NCI-H446 treated with DMSO at 0.1 percent for 48 hours (cell line): Measurements from ENCODE around the gene FOXL3.
"Not testable (repeated sequence)": the region's sequence is repeated elsewhere in the genome, so short reads cannot be mapped to it uniquely, and the experiment has no call there.

ENCODE experiments used
- DNase-seq: peaks from one replicate; lab custom pipeline; 2025; lab: John Stamatoyannopoulos, UW

FOXL3 gene

DNA sequence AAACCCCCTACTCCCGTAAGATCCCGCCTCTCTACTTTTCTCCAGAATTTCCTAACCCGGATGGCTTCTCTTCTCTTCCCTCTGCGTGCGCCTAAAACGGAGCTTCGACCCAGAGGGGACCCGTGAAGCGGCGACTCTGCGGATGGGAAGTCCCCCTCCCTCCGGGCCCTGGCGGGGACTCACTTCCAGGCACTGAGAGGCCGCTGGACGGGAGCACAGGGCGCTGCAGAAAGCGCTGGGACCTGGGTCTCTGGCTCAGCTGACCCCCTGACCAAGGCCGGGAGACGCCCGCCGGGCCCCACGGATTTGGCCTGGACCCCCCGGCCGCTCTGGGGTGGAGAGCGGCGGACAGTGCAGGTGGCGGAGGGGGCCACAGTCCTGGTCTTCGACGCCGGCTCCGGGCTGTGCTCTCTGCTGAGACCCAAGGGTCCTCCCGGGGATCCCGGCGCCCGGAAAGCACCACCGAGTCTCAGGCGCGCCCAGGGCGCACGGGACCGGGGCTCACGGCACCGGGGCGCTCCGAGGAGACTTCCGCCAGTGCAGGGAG, 688 bp upstream of the FOXL3 start:
- no peak for DNase-seq

DNA sequence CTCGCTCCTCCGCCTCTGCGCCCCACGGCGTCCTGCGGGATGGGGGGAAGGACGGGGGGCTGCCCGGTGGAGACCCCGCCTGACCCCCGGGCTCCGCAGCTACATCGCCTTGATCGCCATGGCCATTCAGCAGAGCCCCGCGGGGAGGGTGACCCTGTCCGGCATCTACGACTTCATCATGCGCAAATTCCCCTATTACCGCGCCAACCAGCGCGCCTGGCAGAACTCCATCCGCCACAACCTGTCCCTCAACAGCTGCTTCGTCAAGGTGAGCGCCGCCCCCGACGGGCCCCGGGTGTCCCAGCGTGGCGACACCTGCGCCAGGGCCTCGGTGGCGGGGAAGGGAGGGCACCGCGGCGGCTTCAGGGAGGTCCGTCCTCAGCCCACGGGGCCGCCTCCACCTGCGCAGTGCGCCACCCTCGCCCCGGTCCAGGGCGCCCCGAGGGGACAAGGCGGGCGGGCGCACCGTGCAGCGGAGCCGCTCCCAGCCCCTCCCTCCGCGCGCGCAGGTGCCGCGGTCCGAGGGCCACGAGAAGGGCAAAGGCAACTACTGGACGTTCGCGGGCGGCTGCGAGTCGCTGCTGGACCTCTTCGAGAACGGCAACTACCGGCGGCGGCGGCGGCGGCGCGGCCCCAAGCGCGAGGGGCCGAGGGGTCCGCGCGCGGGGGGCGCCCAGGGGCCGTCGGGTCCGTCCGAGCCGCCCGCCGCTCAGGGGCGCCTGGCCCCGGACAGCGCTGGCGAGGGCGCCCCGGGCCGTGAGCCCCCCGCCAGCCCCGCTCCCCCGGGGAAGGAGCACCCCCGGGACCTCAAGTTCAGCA, 793 bp downstream of the FOXL3 start:
- DNase-seq, result no peak

DNA sequence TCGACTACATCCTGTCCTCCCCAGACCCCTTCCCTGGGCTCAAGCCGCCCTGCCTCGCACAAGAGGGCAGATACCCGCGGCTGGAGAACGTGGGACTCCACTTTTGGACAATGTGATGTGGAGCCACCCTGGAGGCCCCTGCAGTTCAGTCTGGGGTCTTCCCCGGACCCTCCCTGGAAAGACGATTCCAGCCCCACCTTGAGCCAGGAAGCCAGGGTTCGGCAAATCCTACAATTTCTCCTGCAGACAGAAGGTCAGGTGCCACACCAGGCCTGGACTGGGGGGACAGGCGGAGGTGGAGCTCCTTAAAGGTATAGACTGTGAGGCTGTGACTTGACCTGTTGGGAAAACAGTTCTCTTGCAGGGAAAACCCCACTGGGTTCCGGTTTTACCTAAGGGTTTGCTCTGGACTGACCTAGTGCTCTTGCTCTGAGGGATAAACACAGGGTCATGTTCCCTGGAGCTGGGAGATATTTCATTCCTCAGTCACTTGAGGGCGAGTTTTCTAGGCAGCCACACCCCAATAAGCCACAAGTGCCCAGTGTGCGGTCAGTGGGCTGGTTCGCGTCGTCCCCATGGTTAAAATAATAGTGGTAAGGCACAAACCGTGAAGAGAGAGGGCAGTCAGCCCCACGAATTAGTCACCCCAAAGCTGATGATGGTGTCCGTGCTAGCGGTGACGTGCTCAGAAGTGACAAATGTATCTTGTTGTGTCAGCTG, 1.6 kb downstream of the FOXL3 start:
- no peak for DNase-seq

DNA sequence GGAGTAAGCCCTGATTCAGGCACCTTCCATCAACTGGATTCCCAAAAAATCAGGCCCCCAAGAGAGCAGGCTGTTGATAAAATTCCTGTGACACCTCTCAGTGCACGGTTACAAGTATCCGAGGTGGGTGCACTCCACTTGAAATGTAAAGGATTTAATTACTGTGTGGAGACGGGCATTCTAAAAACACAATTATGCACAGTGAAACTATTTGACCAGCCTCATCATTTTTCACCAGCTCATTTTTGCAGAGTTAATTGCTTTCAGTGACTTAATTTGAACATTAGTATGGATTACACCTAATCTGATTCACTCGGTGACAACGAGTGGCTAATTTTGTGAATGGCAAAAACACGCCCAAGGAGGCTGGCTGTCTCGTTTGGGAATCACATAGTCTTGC, 2.3 kb downstream of the FOXL3 start:
- no peak for DNase-seq

DNA sequence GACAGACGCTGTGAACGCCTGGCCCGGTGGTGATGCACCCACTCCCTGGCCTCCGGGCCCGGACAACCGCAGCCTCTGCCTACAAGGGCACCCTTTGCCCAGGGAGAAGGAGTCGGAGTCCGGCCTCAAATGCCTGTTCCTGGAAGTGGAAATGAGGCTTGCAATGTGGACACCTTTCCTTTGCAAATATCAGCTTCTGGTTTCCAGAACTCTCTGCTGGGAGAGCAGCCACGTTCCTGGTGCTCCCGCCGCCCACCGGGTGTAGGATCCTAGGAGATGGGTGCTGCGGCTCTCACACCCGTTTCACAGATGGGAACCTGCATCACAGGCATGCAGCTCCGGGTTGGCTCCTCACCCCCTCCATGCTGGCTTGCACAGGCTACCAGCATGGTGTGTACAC, 2.9 kb downstream of the FOXL3 start:
- no peak for DNase-seq

DNA sequence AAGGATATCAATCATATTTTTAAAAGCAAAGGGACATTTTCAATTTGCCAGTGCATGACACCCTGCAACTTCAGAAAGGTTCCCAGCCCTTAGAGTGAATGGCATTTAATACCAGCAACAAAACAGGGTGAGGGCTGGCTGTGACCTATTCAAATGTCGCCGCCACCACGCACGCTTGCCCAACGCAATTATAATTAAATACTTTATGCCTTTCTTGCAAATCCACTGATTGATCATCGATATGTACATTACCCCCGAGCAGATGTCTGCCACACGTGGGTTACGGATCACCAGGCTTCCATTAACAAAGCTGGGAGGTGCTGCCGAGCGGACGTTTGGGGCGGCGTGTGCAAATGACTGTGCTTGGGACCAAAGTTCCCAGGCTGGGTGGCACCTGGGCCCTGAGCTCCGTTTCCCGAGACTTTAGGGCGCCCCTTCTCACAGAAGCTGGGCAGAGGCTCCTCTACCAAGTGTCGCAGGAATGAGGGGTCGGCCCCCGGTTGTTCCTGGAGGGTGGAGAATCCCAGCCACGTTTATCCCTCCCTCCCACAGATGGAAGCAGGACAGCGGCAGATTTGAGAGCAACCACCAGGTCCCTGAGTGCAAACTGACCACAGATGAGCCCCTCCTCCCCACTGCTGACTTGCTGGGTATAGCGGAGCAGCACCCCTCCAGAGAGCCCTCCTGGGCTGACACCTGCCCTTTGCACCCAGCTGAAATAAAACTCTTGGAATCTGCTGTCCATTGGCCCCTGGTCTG, 3.9 kb downstream of the FOXL3 start:
- DNase-seq, result no peak

DNA sequence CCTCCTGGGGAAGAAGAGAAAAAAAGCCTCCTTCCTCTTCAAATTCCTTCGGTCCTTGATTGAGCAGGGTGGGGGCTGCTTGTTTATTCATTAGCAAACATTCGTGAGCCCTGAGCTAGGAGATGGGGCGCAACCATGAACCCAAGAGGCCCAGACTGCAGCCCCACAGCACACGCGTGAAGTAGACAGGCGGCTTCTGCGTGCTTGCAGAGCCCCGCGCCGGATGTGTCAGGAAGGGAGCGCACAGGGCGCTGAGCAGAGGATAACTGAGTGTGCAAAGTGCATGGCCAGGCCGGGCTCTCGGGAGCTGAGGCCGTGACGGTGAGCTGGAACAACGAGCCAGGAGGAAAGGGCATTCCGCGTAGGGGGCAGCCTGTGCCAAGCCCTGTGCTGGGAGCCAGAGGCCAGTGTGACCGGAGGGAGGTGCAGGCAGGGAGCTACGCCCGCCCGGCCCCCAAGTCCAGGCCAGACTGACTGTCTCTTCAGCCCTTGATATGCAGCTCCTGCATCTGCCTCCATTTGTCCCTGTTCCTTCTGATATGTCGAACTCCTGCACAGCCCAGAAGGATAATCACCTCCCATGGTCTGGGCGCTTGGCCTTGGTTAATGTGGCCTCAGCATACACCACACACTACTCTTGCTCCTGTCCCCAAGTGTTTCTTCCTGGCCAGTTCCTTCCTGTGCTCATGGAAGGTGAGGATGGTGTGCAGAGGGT, 4.6 kb downstream of the FOXL3 start:
- no peak for DNase-seq

DNA sequence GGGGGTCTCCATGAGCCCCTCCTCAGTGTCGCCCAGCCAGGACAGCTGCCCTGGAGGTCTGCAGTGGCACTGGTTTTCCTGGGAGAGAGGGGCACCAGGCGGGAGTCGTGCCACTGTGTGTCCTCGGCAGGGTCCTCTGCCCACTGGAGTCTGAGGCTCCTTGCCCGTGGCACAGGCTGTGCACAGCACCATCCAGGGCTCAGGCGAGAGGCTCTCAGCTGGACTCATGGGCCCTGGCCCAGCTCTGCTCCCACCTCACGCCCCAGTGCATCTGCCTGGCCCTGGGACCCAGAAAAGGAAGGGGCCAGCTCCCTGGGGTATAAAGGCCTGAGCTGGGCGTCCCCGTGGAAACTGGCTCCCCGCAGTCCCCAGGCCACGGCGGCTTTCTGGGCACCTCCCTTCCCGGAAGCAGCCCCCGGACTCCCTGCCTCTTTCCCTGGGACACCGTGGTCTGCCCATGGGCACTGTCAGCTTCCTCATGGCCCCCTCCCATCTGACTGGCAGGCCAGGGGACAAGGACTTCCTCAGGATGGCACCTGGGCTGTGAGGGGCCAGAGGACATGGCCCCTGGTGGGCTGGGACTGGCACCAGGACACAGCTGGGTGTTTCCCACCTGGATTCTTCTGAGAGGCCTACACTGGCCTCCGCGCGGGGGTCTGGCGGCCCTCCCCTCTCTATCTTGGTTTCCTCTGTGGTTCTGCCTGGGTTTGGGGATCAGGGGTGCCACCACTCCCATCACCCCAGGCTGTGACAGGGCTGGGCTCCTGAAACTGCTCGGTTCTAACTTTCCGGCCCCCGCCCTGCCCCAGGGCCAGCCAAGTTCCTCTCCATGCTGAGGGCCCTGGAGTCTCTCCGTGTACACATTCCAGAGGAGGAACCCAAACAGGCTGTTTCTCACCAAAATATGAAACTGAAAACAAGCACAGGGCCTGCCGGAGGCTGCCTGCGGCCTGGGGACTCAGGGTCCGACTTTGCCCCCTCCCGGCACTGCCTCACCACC, 5.5 kb downstream of the FOXL3 start:
- no peak for DNase-seq

DNA sequence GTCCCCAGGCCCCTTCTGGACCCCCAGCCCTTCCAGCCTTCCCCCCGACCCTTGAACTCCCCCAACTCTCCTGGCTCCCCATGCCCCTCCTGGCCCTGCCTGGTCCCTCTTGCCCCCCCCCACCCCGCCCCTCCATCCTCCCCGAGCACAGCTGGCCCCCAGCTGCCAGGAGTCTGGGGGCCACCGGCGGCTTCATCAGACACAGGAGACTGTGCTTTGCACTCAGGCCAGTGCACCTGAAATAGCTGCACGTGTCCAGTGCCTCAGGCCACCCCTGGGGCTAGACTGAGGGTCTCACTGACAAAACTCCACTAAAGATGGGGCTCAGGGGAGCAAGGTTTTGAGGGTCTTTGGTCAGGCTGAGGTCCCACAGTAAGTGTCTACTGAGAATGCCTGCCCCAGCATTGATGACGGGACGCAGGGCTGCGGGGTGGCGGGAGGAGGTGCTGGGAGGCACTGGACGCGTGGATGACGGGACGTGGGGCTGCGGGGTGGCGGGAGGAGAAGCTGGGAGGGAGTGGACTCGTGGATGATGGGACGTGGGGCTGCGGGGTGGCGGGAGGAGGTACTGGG, 6.5 kb downstream of the FOXL3 start:
- DNase-seq, result no peak

DNA sequence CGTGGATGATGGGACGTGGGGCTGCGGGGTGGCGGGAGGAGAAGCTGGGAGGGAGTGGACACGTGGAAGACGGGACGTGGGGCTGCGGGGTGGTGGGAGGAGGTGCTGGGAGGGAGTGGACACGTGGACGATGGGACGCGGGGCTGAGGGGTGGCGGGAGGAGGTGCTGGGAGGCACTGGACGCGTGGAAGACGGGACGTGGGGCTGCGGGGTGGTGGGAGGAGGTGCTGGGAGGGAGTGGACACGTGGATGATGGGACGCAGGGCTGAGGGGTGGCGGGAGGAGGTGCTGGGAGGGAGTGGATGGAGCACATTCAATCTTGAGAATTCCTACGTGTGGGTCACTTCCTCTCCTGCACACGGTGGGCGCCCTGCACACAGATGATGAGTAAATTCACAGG, 7.2 kb downstream of the FOXL3 start:
- not testable (repeated sequence) for DNase-seq

DNA sequence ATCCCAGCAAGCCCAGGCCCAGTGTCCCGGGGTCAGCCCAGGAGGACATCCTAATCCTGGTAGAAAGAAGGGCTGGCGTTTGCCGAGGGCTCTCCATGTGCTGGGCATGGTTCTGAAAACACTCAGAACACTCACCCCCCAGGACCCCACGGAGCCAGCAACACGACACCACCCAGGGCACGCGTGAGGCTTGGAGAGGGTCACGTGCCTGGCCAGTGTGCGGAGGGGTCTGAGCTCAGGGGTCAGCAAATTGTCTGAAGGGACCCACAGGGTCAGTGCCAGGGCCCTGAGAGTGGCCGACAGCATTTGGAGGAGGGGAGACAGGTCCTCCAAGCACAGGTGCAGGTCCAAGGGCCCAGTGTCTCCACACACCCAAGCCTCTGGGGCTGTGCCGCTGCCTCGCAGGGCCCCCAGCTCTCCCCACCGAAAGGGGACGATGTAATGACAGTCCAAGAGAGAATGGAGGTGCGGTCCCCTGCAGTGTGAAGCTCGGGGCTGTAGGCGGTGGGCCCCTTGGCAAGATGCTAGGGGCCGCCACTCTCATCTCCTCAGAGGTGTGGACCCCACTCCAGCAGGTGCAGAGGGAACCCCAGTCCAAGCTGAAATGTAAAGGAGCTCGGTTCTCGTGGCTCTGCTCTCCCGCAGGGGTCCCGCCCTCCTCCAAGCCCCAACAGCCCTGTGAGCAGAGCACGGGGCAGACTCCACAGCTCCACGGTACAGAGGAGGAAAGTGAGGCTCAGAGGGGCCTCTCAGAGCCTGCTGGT, 7.8 kb downstream of the FOXL3 start:
- DNase-seq, result no peak

DNA sequence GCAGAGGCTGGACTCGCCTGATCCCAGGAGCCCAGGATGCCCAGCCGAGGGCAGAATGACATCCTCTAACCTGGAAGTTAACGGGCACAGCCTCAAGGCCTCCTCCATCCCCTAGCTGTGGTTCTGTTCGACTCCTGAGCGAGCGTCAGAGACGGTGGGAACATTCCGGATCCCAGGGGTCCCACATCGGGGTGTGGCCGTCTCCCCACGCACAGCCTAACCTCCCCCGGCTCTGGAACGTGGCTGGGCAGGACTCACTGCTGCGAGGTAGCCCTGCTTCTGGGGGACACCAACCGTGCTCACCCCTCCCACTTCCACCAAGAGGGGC, 8.4 kb downstream of the FOXL3 start:
- DNase-seq, result no peak

DNA sequence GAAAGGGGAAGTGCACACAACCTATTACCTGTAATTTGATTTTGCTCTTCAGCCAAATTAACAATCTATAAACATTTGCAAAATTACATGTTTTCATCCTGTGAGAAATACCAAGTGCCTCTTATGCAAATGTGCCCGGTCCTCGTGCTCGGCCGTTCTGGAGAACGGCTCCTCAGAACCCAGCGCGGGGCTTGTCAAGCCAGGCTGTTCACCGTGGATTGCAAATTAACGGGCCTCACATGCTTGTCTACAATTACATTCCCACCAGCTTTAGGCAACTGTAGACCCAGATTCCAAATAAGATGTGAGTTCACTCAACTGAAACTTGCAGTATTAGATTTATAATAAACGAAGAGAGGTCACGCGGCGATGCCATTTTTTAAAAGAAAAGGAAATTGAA, 8.8 kb downstream of the FOXL3 start:
- DNase-seq, result no peak

DNA sequence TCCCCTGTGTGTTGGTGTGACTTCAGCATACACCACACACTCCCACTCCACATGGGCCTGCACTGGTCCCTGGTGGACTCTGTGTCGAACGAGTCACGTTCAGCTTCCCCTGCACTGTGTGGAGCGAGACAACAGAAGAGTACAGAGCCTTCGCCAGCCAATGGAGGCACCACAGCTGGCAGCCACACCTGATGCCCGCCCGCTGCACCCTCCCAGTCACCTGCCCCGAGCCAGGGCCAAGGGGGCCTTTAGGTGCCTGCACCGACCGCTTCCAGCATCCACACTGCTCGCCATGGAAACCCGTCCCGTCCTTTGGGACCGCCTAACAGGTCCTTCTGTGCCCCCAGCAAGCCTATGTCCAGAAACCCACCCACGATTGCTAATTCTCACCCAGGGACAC, 9.2 kb downstream of the FOXL3 start:
- no peak for DNase-seq

DNA sequence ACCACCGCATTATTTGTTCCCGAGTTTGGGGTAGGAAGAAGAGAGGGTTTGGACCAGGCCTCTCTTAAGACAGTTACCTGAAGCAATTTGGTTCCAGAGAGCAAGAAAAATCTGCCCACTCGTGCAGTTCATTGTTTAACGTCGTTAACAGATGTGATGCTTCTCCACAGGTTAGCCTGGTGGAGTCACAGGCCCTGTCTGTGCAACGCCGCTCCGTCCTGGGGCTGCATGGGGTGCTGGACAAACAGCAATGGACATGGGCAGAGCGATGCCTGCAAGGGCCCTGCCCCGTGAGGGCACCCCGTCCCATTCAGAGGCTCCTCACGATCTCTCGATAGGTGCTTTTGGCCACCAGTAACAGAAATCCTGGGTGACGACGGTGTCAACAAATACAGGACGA, 9.7 kb downstream of the FOXL3 start:
- no peak for DNase-seq

DNA sequence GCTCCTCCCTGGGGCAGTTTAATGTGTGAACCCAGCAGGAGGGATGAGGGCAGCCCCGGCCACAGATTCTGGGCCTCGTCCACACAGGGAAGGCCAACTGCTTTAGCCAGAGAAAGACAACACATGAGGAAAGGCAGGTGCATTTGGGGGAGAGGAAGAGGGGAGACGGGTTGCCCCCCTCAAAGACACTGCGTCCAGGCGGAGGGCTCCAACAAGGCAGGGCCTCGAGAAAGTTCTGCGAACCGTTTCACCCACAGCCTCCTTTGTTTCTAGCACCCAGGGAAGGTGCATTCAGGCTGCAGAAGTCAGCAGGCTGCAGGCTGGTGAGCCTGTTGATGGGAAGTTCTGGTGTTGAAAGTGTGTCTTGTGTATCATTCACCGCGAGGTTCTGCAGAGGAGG, 10.1 kb downstream of the FOXL3 start:
- no peak for DNase-seq

DNA sequence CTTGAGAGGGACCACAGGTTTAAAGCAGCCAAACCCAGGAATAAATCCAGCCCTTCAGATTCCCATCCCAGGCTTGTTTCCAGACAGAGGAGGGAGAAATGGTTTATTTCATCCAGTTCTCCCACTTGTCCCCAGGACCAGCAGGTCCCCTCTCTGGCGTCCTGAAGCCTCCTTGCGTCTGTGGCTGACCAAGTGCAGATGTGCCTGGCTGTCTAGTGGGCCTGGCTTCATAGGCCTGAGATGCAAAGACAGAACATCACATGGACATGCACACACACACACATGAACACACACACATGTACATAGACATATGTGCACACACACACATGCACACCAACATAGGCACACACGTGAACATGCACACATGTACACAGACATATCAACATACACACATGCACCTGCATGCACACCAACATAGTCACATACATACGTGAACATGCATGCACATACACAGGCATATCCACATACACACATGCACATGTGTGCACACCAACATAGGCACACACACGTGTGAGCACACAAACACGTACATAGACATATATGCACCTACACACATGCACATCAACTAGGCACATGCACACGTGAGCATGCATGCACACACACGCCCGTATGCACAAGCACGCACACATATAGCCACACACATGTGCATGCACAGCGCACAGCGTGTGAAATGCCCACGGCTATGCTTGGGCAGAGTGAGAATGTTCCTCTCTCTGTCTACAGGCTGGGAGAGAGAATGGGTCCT, 10.7 kb downstream of the FOXL3 start:
- no peak for DNase-seq

DNA sequence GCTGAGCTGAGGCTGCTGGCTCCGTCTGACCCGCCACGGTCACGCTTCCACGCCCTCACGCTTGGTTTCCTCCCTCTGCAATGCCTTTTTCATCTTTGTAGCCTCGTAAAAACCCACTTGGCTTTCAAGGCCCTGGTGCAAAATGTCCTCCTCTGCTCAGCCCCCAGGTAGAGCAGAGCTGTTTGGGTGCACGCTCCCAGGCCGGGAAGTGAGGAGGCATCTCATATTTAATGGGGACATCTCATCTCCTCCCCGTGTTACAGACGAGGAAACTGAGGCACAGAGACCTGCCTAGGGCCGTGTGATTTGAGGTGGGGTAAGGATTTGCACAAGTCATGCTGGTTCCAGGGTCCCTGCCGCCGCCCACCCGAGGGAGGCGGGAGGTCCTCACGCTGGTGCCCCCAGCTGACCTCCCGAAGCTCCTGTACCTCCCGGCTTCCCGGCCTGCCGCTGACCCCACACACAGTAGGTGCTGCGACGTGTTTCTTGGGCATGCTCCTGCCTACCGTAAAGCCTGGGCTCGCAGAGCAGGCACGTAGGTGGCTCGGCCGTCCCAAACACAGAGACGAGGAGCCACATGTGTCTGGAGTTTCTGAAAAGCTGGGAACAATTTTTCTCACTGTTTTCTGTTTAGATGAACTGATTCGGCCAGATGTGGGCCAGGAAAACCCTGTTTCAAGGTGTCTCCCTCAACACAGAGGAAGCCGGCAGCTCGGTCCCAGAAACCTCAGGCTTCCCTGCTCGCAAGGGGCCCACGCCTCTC, 11.5 kb downstream of the FOXL3 start:
- DNase-seq, result no peak
